K562 (cell line): ENCODE measurements around the gene APLNR. TPM values are rescaled to one million over a fixed set of nuclear protein-coding genes. Genes with fewer than 3 reads are reported as not detected.
A peak's percentile ranks its signal among the peaks of the same experiment; 100 is the strongest.

Source experiments
- ARID2 ChIP-seq: fragments of 450-650 bp; IDR thresholded peaks from 2 replicates; pipeline ENCODE4 v1.6.1; 2017; ENCODE audit warnings: antibody characterized with exemption, mild to moderate bottlenecking
- E2F3 ChIP-seq: fragments of 250-450 bp; sonication (Bioruptor Pico); IDR thresholded peaks from 2 replicates; pipeline ENCODE4 v1.4.0; 2020; ENCODE audit warnings: mild to moderate bottlenecking
- KHSRP ChIP-seq: fragments of 450-650 bp; IDR thresholded peaks from 2 replicates; pipeline ENCODE4 v1.6.1; 2017
- RB1 ChIP-seq: fragments of 450-650 bp; IDR thresholded peaks from 2 replicates; pipeline ENCODE4 v1.6.1; 2017; ENCODE audit warnings: low read depth, mild to moderate bottlenecking
- RBBP5 ChIP-seq: fragments of 200-600 bp; sonication (generic); IDR thresholded peaks from 2 replicates; pipeline ENCODE4 v1.6.1; 2012; ENCODE audit warnings: borderline replicate concordance, mild to moderate bottlenecking, low read length, control low read depth, inconsistent platforms; ENCODE audit not compliant: insufficient read depth, poor library complexity, severe bottlenecking
- SMARCE1 ChIP-seq: fragments of 450-650 bp; IDR thresholded peaks from 2 replicates; pipeline ENCODE4 v1.7.1; 2016; ENCODE audit warnings: mild to moderate bottlenecking
- SMC3 ChIP-seq: conservative IDR thresholded peaks from 2 replicates; pipeline ENCODE4 v1.6.1; 2011; ENCODE audit warnings: low read depth, low read length, improper control_type of control experiment; ENCODE audit not compliant: insufficient read depth
- ZFP36 ChIP-seq: fragments of 150-350 bp; IDR thresholded peaks from 2 replicates; pipeline ENCODE4 v1.6.1; 2018; ENCODE audit warnings: low read length, low read depth; ENCODE audit not compliant: partially characterized antibody
- ZNF699 ChIP-seq: fragments of 250-450 bp; sonication (Bioruptor Pico); IDR thresholded peaks from 2 replicates; pipeline ENCODE4 v1.8.0; 2021; ENCODE audit warnings: mild to moderate bottlenecking, moderate library complexity; ENCODE audit not compliant: insufficient replicate concordance
- ZNF707 ChIP-seq: fragments of 250-450 bp; sonication (Bioruptor Pico); conservative IDR thresholded peaks from 2 replicates; pipeline ENCODE4 v1.8.0; 2022; ENCODE audit warnings: inconsistent platforms, mild to moderate bottlenecking, moderate library complexity
- polyA plus RNA-seq, 8 experiments: library from polyadenylated mRNA; depleted of rRNA in 4 of 8; stranded (reverse) in 5 of 8; unstranded in 3 of 8; fragments of >200 nt; fragmentation: Nextera tagmentation in 2 of 8; fragmentation: Illumina TruSeq in 1 of 8; extraction: Ambion mirVana in 2 of 8; extraction: Trizol in 1 of 8; gene quantifications; 2 replicates each; pipeline versions ENCODE4 v1.2.1 to v1.2.3, GENCODE V29; 2011 to 2014; ENCODE audit warnings: inconsistent platforms in 1 of 8, missing spikeins in 1 of 8
- total RNA-seq, 7 experiments: library from RNA; depleted of rRNA in 6 of 7; stranded (reverse); fragments of >200 nt in 6 of 7; fragmentation: Illumina TruSeq in 2 of 7; extraction: Trizol in 2 of 7; gene quantifications; 2 replicates each; pipeline versions ENCODE4 v1.2.1 to v1.2.3, GENCODE V29; 2011 to 2021; ENCODE audit warnings: low replicate concordance in 1 of 7
- TF ChIP-seq, protein P1 (sequence below): fragments of 450-650 bp; IDR thresholded peaks from 2 replicates; pipeline ENCODE4 v1.6.1; 2016; ENCODE audit warnings: missing biosample characterization, missing genetic modification characterization
- TF ChIP-seq, protein P2 (sequence below): fragments of 450-650 bp; conservative IDR thresholded peaks from 2 replicates; pipeline ENCODE4 v1.6.1; 2016; ENCODE audit warnings: missing genetic modification characterization, low read depth, mild to moderate bottlenecking, control low read depth, missing compliant biosample characterization
- TF ChIP-seq, protein P3 (sequence below): fragments of 250-450 bp; sonication (Bioruptor Pico); IDR thresholded peaks from 2 replicates; pipeline ENCODE4 v1.4.0; 2020; ENCODE audit warnings: mild to moderate bottlenecking, moderate library complexity

APLNR gene
- total and polyA plus RNA-seq, 9 of the 15 experiments (the other 6 are each of a cell fraction or from before 2014, with no cell fraction given): 0.15 to 2.0 (median 0.65) TPM

DNA sequence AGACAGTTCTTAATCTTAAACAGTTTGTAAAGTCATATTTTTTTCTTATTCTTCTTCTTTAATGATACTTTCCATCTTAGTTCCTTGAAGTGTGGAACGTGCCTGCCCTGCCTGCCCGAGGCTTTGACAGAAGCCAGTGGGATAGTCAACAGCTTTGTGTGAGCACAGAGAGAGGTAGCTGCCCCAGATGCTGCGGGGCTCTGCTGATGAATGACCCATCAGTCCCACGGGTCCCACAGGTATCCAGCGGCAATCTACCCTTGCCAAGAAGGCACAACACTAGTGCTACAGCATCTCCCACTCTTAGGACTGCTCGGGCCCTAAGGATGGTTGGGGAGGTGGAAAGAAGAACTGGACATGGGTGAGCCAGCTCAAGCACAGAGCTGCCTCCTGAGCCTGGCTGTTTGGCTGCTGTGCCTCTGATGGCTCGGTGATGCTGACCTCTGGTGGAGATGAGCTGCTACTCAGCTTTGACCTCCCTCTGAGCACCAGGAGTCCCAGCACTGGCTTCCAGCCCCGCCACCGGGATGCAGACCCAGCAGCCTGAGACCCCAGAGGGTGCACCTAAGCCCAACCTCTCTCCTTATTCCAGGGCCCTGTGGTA, 11.8 kb upstream of the APLNR start (continued):
- TF ChIP-seq, protein P1, sequence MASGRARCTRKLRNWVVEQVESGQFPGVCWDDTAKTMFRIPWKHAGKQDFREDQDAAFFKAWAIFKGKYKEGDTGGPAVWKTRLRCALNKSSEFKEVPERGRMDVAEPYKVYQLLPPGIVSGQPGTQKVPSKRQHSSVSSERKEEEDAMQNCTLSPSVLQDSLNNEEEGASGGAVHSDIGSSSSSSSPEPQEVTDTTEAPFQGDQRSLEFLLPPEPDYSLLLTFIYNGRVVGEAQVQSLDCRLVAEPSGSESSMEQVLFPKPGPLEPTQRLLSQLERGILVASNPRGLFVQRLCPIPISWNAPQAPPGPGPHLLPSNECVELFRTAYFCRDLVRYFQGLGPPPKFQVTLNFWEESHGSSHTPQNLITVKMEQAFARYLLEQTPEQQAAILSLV: no peak
- no peak for TF ChIP-seq ZNF707 (CRISPR knock-in tag)
- TF ChIP-seq KHSRP: no peak
- no peak for TF ChIP-seq SMARCE1
- TF ChIP-seq ARID2: peak; percentile 91
- no peak for TF ChIP-seq ZFP36
- TF ChIP-seq E2F3 (CRISPR knock-in tag): no peak
- no peak for TF ChIP-seq ZNF699 (CRISPR knock-in tag)
- TF ChIP-seq, protein P2, sequence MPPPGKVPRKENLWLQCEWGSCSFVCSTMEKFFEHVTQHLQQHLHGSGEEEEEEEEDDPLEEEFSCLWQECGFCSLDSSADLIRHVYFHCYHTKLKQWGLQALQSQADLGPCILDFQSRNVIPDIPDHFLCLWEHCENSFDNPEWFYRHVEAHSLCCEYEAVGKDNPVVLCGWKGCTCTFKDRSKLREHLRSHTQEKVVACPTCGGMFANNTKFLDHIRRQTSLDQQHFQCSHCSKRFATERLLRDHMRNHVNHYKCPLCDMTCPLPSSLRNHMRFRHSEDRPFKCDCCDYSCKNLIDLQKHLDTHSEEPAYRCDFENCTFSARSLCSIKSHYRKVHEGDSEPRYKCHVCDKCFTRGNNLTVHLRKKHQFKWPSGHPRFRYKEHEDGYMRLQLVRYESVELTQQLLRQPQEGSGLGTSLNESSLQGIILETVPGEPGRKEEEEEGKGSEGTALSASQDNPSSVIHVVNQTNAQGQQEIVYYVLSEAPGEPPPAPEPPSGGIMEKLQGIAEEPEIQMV (tag): no peak
- TF ChIP-seq RB1: peak; percentile 76
- TF ChIP-seq SMC3: peak; percentile 95
- no peak for TF ChIP-seq RBBP5
- TF ChIP-seq, protein P3, sequence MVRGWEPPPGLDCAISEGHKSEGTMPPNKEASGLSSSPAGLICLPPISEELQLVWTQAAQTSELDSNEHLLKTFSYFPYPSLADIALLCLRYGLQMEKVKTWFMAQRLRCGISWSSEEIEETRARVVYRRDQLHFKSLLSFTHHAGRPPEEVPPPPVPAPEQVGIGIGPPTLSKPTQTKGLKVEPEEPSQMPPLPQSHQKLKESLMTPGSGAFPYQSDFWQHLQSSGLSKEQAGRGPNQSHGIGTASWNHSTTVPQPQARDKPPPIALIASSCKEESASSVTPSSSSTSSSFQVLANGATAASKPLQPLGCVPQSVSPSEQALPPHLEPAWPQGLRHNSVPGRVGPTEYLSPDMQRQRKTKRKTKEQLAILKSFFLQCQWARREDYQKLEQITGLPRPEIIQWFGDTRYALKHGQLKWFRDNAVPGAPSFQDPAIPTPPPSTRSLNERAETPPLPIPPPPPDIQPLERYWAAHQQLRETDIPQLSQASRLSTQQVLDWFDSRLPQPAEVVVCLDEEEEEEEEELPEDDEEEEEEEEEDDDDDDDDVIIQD (CRISPR knock-in tag): no peak
